ENCODE measurements around the gene LRBA. TPM values are rescaled to one million over a fixed set of nuclear protein-coding genes. Genes with fewer than 3 reads are reported as not detected.
"Not testable (repeated sequence)": the region's sequence is repeated elsewhere in the genome, so short reads cannot be mapped to it uniquely, and the experiment has no call there.

The LRBA gene
- polyA plus RNA-seq, 1 donor, result 52.8 TPM

DNA sequence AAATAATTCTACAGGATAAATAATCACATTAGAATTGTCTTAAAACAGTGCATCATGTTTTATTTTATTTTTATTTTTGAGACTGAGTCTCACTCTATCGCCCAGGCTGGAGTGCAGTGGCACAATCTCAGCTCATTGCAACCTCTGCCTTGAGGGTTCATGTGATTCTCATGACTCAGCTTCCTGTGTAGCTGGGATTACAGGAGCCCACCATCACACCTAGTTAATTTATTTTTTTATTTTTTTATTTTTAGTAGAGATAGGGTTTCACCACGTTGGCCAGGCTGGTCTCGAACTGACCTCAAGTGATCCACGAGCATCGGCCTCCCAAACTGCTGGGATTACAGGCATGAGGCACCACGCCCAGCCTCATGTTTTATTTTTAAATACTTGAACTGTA, 353.5 kb downstream of the LRBA start:
- 100% methylated on average over 1 of the region's 6 CpGs for WGBS (ENCODE audit: insufficient coverage, low lambda C conversion rate)
- not testable (repeated sequence) for H3K9me3 ChIP-seq (ENCODE audit: control insufficient read depth, low read depth, low read length); H3K27ac ChIP-seq (ENCODE audit: low read length); H3K36me3 ChIP-seq (ENCODE audit: control insufficient read depth, insufficient read depth, low read length); H3K4me3 ChIP-seq (ENCODE audit: low read length); H3K27me3 ChIP-seq (ENCODE audit: control insufficient read depth, insufficient read depth, low read length); H3K4me1 ChIP-seq (ENCODE audit: control insufficient read depth, insufficient read depth, low read length); DNase-seq

DNA sequence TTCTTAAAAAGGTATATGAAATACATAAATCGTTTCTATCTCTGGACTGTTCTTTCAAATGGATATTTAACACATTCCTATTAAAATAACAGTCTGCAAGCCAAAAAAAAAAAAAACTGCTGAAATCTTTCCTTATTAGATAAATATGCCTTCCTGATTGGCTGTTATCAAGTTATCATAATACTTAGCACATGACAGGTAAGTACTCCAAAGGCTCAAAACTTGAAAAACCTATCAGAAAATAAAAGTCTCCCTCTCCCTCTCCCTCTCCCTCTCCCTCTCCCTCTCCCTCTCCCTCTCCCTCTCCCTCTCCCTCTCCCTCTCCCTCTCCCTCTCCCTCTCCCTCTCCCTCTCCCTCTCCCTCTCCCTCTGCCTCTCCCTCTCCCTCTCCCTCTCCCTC, 356.8 kb downstream of the LRBA start:
- H3K36me3 ChIP-seq (ENCODE audit: control insufficient read depth, insufficient read depth, low read length); H3K27me3 ChIP-seq (ENCODE audit: control insufficient read depth, insufficient read depth, low read length); H3K27ac ChIP-seq (ENCODE audit: low read length); H3K4me3 ChIP-seq (ENCODE audit: low read length); DNase-seq; H3K9me3 ChIP-seq (ENCODE audit: control insufficient read depth, low read depth, low read length); H3K4me1 ChIP-seq (ENCODE audit: control insufficient read depth, insufficient read depth, low read length): not testable (repeated sequence)
- no CpG with 5 or more reads among the region's 1 CpG for WGBS (ENCODE audit: insufficient coverage, low lambda C conversion rate)

DNA sequence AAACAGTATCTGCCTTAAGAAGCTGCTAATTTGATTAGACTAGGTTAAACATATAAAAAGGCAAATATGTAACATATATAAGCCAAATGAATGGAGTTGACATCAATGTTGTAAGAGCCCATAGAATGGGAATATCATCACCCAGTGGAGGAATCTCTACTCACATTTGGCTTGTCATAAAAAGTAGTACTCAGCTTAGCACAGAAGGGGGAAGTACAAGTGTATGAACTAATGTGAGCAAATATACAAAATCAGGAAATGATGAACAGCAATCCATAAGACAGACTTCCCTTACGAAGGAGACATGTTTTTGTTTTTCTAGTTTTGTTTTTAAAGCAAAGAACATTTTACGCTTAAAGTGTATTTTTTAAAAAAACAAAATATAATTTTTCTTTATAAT, 358.2 kb downstream of the LRBA start:
- no peaks in the 10 kb centered on the region for H3K27me3 ChIP-seq (ENCODE audit: control insufficient read depth, insufficient read depth, low read length)
- no peak overlapping the region for H3K27ac ChIP-seq (ENCODE audit: low read length)
- peaks cover 2% of the 10 kb centered on the region for H3K36me3 ChIP-seq (ENCODE audit: control insufficient read depth, insufficient read depth, low read length)
- WGBS (ENCODE audit: insufficient coverage, low lambda C conversion rate), result 95% methylated on average over 2 of the region's 2 CpGs
- no peak overlapping the region for H3K4me3 ChIP-seq (ENCODE audit: low read length)
- DNase-seq, result no peak
- H3K9me3 ChIP-seq (ENCODE audit: control insufficient read depth, low read depth, low read length), result peaks cover 3% of the 10 kb centered on the region
- H3K4me1 ChIP-seq (ENCODE audit: control insufficient read depth, insufficient read depth, low read length), result no peaks in the 10 kb centered on the region

DNA sequence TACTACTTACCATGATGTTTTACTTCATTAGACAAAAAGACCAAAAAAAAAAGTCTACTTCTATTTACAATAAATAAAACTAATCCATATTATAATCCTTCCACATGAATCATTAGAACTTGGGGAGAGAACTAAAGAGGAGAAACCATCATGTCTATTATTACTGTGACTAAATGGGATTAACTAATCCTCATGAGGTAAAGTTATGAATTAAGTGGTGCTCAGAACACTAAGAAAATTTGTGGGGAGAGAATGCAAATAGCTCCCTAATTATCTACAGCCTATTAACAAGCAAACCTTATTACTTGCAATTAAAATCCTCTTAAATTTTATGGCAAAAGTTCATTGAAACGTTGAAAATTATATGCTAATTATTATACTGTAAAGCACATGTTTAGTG, 364.3 kb downstream of the LRBA start:
- Histone ChIP-seq H3K4me3 (ENCODE audit: low read length) (no peak overlapping the region), H3K36me3 (ENCODE audit: control insufficient read depth, insufficient read depth, low read length) (no peaks in the 10 kb centered on the region), H3K27ac (ENCODE audit: low read length) (no peak overlapping the region), H3K9me3 (ENCODE audit: control insufficient read depth, low read depth, low read length) (no peaks in the 10 kb centered on the region), H3K4me1 (ENCODE audit: control insufficient read depth, insufficient read depth, low read length) (no peaks in the 10 kb centered on the region), H3K27me3 (ENCODE audit: control insufficient read depth, insufficient read depth, low read length) (no peaks in the 10 kb centered on the region)
- DNase-seq, result no peak
- WGBS (ENCODE audit: insufficient coverage, low lambda C conversion rate), result 67% methylated on average over 1 of the region's 1 CpG

DNA sequence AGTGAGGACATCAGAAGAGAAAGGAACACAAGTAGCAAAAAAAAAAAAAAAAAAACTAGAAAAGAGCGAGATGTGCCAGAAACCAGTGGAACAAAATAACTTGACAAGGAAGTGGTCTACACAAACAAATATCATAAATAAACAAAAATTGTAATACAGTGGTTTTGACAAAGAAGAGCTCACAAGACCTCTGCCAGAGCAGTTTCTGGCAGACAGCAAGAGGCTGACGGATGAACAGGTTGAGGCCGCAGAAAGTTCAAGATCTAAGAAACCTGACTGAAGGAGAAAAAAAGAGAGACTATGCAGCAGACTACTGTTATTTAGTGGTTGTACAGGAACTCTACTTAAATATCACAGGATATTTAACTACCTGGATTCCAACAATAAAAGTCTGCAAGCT, 367.0 kb downstream of the LRBA start:
- no peak for DNase-seq
- no peaks in the 10 kb centered on the region for H3K36me3 ChIP-seq (ENCODE audit: control insufficient read depth, insufficient read depth, low read length)
- no CpG with 5 or more reads among the region's 3 CpGs for WGBS (ENCODE audit: insufficient coverage, low lambda C conversion rate)

DNA sequence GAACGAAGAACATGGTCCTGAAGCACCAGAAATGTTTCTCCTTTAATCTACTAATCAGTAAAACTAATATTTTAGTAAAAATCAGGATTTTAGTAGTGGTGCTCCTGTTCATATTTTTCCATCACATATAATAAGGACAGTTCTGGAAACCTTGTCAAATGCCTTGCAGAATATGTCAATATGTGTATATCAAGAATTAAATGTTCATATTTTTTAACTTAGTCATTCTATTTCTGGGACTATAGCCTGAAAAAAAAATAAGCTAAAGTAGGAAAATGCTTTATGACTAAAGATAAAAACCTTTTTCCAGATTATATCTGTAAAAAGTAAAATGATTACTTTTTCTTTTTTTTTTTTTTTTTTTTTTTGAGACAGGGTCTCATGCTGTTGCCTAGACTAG, 368.1 kb downstream of the LRBA start:
- Histone ChIP-seq H3K27me3 (ENCODE audit: control insufficient read depth, insufficient read depth, low read length) (no peaks in the 10 kb centered on the region), H3K27ac (ENCODE audit: low read length) (no peak overlapping the region), H3K36me3 (ENCODE audit: control insufficient read depth, insufficient read depth, low read length) (no peaks in the 10 kb centered on the region), H3K9me3 (ENCODE audit: control insufficient read depth, low read depth, low read length) (no peaks in the 10 kb centered on the region), H3K4me1 (ENCODE audit: control insufficient read depth, insufficient read depth, low read length) (no peaks in the 10 kb centered on the region), H3K4me3 (ENCODE audit: low read length) (no peak overlapping the region)
- DNase-seq, result no peak
- 83% methylated on average over 1 of the region's 1 CpG for WGBS (ENCODE audit: insufficient coverage, low lambda C conversion rate)

More for the DNA sequence above, 367.0 kb downstream of the LRBA start:
- no peaks in the 10 kb centered on the region for H3K9me3 ChIP-seq (ENCODE audit: control insufficient read depth, low read depth, low read length)
- H3K27ac ChIP-seq (ENCODE audit: low read length), result no peak overlapping the region
- no peaks in the 10 kb centered on the region for H3K4me1 ChIP-seq (ENCODE audit: control insufficient read depth, insufficient read depth, low read length)
- no peak overlapping the region for H3K4me3 ChIP-seq (ENCODE audit: low read length)
- no peaks in the 10 kb centered on the region for H3K27me3 ChIP-seq (ENCODE audit: control insufficient read depth, insufficient read depth, low read length)

DNA sequence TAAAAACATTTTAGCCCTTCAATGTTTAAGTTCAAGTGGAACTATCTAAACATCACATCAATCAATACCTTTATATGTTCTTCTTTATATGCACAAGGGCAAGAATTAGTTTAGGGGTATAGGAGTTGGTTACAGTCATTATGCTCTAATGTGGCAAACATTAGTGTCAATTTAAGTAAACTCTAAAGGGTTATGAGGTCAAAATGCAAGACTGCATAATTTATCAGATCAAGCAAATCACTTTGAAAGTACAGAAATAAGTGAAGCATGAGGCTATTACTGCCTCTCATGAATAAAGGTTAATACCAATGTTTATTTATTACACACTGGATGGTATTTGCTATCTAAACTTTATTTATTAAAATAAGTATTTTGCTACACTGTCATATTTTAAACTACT, 373.5 kb downstream of the LRBA start:
- Histone ChIP-seq H3K36me3 (ENCODE audit: control insufficient read depth, insufficient read depth, low read length) (no peaks in the 10 kb centered on the region), H3K27me3 (ENCODE audit: control insufficient read depth, insufficient read depth, low read length) (no peaks in the 10 kb centered on the region), H3K4me1 (ENCODE audit: control insufficient read depth, insufficient read depth, low read length) (no peaks in the 10 kb centered on the region), H3K27ac (ENCODE audit: low read length) (no peak overlapping the region), H3K4me3 (ENCODE audit: low read length) (no peak overlapping the region), H3K9me3 (ENCODE audit: control insufficient read depth, low read depth, low read length) (no peaks in the 10 kb centered on the region)
- no peak for DNase-seq

DNA sequence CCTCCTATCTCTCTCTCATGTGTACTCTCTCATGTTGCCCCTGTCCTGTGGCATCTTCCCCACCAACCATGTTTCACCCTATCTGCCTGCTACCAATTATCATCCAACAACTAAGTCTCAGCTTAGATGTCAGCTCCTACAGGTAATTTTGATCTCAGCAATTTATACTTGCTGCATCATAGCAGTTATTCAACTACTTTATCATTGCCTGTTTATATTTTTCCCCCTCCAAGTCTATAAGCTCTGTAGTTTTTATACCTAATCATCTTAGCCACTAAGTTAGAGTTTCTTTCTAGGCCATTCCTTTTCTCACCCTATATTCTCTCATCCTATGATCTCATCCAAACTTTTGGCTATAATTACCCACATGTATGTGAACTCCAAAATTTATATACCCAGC, 382.4 kb downstream of the LRBA start:
- peaks cover 3% of the 10 kb centered on the region for H3K9me3 ChIP-seq (ENCODE audit: control insufficient read depth, low read depth, low read length)
- H3K27ac ChIP-seq (ENCODE audit: low read length), result no peak overlapping the region
- H3K27me3 ChIP-seq (ENCODE audit: control insufficient read depth, insufficient read depth, low read length), result no peaks in the 10 kb centered on the region
- H3K36me3 ChIP-seq (ENCODE audit: control insufficient read depth, insufficient read depth, low read length), result no peaks in the 10 kb centered on the region
- H3K4me3 ChIP-seq (ENCODE audit: low read length), result no peak overlapping the region
- H3K4me1 ChIP-seq (ENCODE audit: control insufficient read depth, insufficient read depth, low read length), result no peaks in the 10 kb centered on the region
- DNase-seq, result no peak

DNA sequence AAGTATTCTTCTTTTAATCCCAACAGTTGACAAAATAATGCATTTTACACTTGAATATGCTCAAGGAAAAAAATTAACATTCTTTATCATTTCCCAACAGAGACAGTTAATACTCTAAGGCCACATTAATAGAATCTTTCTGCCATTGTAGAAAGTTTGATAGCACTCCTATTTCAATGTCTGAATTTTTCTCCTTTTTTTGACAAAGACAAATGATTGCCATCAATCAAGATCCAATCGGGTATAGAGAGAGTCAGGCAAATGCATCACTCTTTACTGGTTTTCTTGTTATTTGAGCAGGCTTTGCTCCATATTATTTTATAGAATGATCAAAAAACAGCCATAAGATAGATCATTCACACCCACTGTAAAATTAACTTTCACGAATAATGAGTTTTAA, 387.0 kb downstream of the LRBA start:
- Histone ChIP-seq H3K9me3 (ENCODE audit: control insufficient read depth, low read depth, low read length) (no peaks in the 10 kb centered on the region), H3K36me3 (ENCODE audit: control insufficient read depth, insufficient read depth, low read length) (no peaks in the 10 kb centered on the region), H3K27ac (ENCODE audit: low read length) (no peak overlapping the region), H3K27me3 (ENCODE audit: control insufficient read depth, insufficient read depth, low read length) (no peaks in the 10 kb centered on the region), H3K4me3 (ENCODE audit: low read length) (no peak overlapping the region), H3K4me1 (ENCODE audit: control insufficient read depth, insufficient read depth, low read length) (no peaks in the 10 kb centered on the region)
- WGBS (ENCODE audit: insufficient coverage, low lambda C conversion rate), result no CpG with 5 or more reads among the region's 2 CpGs
- no peak for DNase-seq

DNA sequence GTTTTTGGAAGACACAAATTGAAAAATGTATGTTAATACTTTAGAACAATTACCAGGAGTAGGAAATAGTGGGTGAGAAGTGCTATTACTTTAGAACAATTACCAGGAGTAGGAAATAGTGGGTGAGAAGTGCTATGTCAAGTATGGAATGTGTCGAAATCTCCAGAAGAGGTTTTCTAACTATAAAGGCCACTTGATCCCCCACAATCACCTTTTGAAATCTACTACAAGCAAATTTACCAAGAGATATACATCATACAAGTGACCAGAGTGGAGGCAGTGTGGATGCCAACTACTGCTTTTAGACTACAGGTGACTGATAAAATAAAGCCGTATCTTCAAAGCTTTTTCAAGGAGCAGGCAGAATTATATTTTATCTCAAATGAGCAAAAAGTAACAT, 390.1 kb downstream of the LRBA start:
- no peaks in the 10 kb centered on the region for H3K4me1 ChIP-seq (ENCODE audit: control insufficient read depth, insufficient read depth, low read length)
- H3K27me3 ChIP-seq (ENCODE audit: control insufficient read depth, insufficient read depth, low read length), result no peaks in the 10 kb centered on the region
- no peaks in the 10 kb centered on the region for H3K36me3 ChIP-seq (ENCODE audit: control insufficient read depth, insufficient read depth, low read length)
- no peaks in the 10 kb centered on the region for H3K9me3 ChIP-seq (ENCODE audit: control insufficient read depth, low read depth, low read length)
- H3K27ac ChIP-seq (ENCODE audit: low read length), result no peak overlapping the region
- DNase-seq, result no peak
- WGBS (ENCODE audit: insufficient coverage, low lambda C conversion rate), result 100% methylated on average over 1 of the region's 2 CpGs
- H3K4me3 ChIP-seq (ENCODE audit: low read length), result no peak overlapping the region

DNA sequence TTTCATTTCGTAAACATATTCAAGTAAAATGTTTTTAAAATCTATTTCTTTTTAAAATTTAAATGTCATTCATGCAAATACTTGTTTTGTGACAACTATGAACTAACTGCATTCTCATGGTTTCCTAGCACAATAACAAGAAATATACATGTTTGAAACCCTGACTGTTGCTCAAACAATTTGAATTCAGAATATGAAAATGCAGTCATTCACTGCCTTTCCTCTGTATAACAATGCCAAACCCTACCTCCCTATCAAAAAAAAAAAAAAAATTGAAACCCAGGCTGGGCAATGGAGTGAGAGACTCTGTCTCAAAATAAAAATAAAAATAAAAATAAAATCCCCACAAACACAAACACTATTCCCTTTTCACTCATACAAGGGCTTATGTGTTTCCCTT, 391.0 kb downstream of the LRBA start:
- Histone ChIP-seq H3K36me3 (ENCODE audit: control insufficient read depth, insufficient read depth, low read length) (no peaks in the 10 kb centered on the region), H3K27me3 (ENCODE audit: control insufficient read depth, insufficient read depth, low read length) (no peaks in the 10 kb centered on the region), H3K4me3 (ENCODE audit: low read length) (no peak overlapping the region), H3K4me1 (ENCODE audit: control insufficient read depth, insufficient read depth, low read length) (no peaks in the 10 kb centered on the region), H3K9me3 (ENCODE audit: control insufficient read depth, low read depth, low read length) (no peaks in the 10 kb centered on the region), H3K27ac (ENCODE audit: low read length) (no peak overlapping the region)
- DNase-seq, result no peak
- 100% methylated on average over 1 of the region's 1 CpG for WGBS (ENCODE audit: insufficient coverage, low lambda C conversion rate)

Data from large intestine (tissue), 3 donors.